ENCODE measurements around the gene CPEB2.
A peak's percentile ranks its signal among the peaks of the same experiment; 100 is the strongest.

Gene CPEB2

GRCh38 chr4:15001869-15002658, at the start of gene CPEB2:
Gene CPEB2 (plus strand): TSS chr4:15002481. CDS start chr4:15002674, 193 bp downstream.
- no peaks in the 10 kb centered on the region for H3K27me3 Mint-ChIP-seq
- peaks cover 12% of the 10 kb centered on the region for H3K4me1 Mint-ChIP-seq
- H3K4me3 Mint-ChIP-seq: peak within 1 kb of the TSS; percentile 93
- peak; percentile 85 to 96 for DNase-seq (ENCODE audit: low spot score in 2 of 2)
- no peaks in the 10 kb centered on the region for H3K9me3 Mint-ChIP-seq
- H3K27ac Mint-ChIP-seq: peak within 1 kb of the TSS; percentile 97
- H3K36me3 Mint-ChIP-seq: no peaks in the 10 kb centered on the region
- ATAC-seq (ENCODE audit: low read depth): peak; percentile 66

GRCh38 chr4:14958436-14958835, 43.8 kb upstream of the CPEB2 start:
- DNase-seq (ENCODE audit: low spot score in 2 of 2) (no peak), ATAC-seq (ENCODE audit: low read depth) (no peak)
- Mint-ChIP-seq H3K27me3 (peaks cover 9% of the 10 kb centered on the region), H3K36me3 (no peaks in the 10 kb centered on the region), H3K4me3 (no peak overlapping the region), H3K4me1 (peaks cover 4% of the 10 kb centered on the region), H3K27ac (no peak overlapping the region), H3K9me3 (no peaks in the 10 kb centered on the region)

- DNase-seq (ENCODE audit: low spot score in 2 of 2) (no peak), ATAC-seq (ENCODE audit: low read depth) (no peak)
- Mint-ChIP-seq H3K4me1 (peaks cover 4% of the 10 kb centered on the region), H3K27me3 (peaks cover 11% of the 10 kb centered on the region), H3K27ac (no peak overlapping the region), H3K4me3 (no peak overlapping the region), H3K36me3 (no peaks in the 10 kb centered on the region), H3K9me3 (no peaks in the 10 kb centered on the region)
Measured at GRCh38 chr4:14961292-14961691, 41.0 kb upstream of the CPEB2 start.

- ATAC-seq (ENCODE audit: low read depth) (no peak), DNase-seq (ENCODE audit: low spot score in 2 of 2) (no peak)
- H3K9me3 Mint-ChIP-seq: no peaks in the 10 kb centered on the region
Measured at GRCh38 chr4:14965071-14965470, 37.2 kb upstream of the CPEB2 start.

GRCh38 chr4:14967982-14968381, 34.3 kb upstream of the CPEB2 start:
- DNase-seq (ENCODE audit: low spot score in 2 of 2): no peak
- Mint-ChIP-seq H3K27me3 (peaks cover 10% of the 10 kb centered on the region), H3K27ac (no peak overlapping the region), H3K4me1 (no peaks in the 10 kb centered on the region), H3K36me3 (no peaks in the 10 kb centered on the region), H3K9me3 (peaks cover 2% of the 10 kb centered on the region), H3K4me3 (no peak overlapping the region)
- ATAC-seq (ENCODE audit: low read depth): no peak

More at GRCh38 chr4:14965071-14965470, 37.2 kb upstream of the CPEB2 start:
- no peaks in the 10 kb centered on the region for H3K36me3 Mint-ChIP-seq
- H3K27ac Mint-ChIP-seq: no peak overlapping the region
- H3K4me3 Mint-ChIP-seq: no peak overlapping the region
- peaks cover 12% of the 10 kb centered on the region for H3K27me3 Mint-ChIP-seq
- H3K4me1 Mint-ChIP-seq: peaks cover 4% of the 10 kb centered on the region

- H3K27ac Mint-ChIP-seq: no peak overlapping the region
Measured at GRCh38 chr4:14977830-14978229, 24.5 kb upstream of the CPEB2 start.

GRCh38 chr4:14984448-14984847, 17.8 kb upstream of the CPEB2 start:
- Mint-ChIP-seq H3K9me3 (no peaks in the 10 kb centered on the region), H3K4me1 (no peaks in the 10 kb centered on the region), H3K27me3 (no peaks in the 10 kb centered on the region), H3K36me3 (no peaks in the 10 kb centered on the region), H3K4me3 (no peak overlapping the region), H3K27ac (no peak overlapping the region)
- ATAC-seq (ENCODE audit: low read depth) (no peak), DNase-seq (ENCODE audit: low spot score in 2 of 2) (no peak)

More at GRCh38 chr4:14977830-14978229, 24.5 kb upstream of the CPEB2 start:
- ATAC-seq (ENCODE audit: low read depth) (no peak), DNase-seq (ENCODE audit: low spot score in 2 of 2) (no peak)
- peaks cover 6% of the 10 kb centered on the region for H3K9me3 Mint-ChIP-seq
- H3K36me3 Mint-ChIP-seq: no peaks in the 10 kb centered on the region
- H3K27me3 Mint-ChIP-seq: peaks cover 2% of the 10 kb centered on the region
- H3K4me1 Mint-ChIP-seq: no peaks in the 10 kb centered on the region
- H3K4me3 Mint-ChIP-seq: no peak overlapping the region

- Mint-ChIP-seq H3K9me3 (no peaks in the 10 kb centered on the region), H3K36me3 (no peaks in the 10 kb centered on the region), H3K4me1 (no peaks in the 10 kb centered on the region), H3K27me3 (no peaks in the 10 kb centered on the region), H3K4me3 (no peak overlapping the region), H3K27ac (no peak overlapping the region)
- ATAC-seq (ENCODE audit: low read depth) (no peak), DNase-seq (ENCODE audit: low spot score in 2 of 2) (no peak)
Measured at GRCh38 chr4:14985161-14985560, 17.1 kb upstream of the CPEB2 start.

- Mint-ChIP-seq H3K4me1 (no peaks in the 10 kb centered on the region), H3K27ac (no peak overlapping the region), H3K4me3 (no peak overlapping the region), H3K9me3 (no peaks in the 10 kb centered on the region), H3K36me3 (no peaks in the 10 kb centered on the region), H3K27me3 (no peaks in the 10 kb centered on the region)
- DNase-seq (ENCODE audit: low spot score in 2 of 2): no peak
- no peak for ATAC-seq (ENCODE audit: low read depth)
Measured at GRCh38 chr4:14985843-14986242, 16.4 kb upstream of the CPEB2 start.

GRCh38 chr4:14987054-14987453, 15.2 kb upstream of the CPEB2 start:
- no peaks in the 10 kb centered on the region for H3K9me3 Mint-ChIP-seq

GRCh38 chr4:14990484-14990883, 11.8 kb upstream of the CPEB2 start:
- H3K9me3 Mint-ChIP-seq: no peaks in the 10 kb centered on the region
- H3K4me3 Mint-ChIP-seq: no peak overlapping the region
- no peaks in the 10 kb centered on the region for H3K36me3 Mint-ChIP-seq
- DNase-seq (ENCODE audit: low spot score in 2 of 2) (no peak), ATAC-seq (ENCODE audit: low read depth) (no peak)
- no peaks in the 10 kb centered on the region for H3K27me3 Mint-ChIP-seq
- H3K4me1 Mint-ChIP-seq: no peaks in the 10 kb centered on the region
- H3K27ac Mint-ChIP-seq: no peak overlapping the region

More at GRCh38 chr4:14987054-14987453, 15.2 kb upstream of the CPEB2 start:
- DNase-seq (ENCODE audit: low spot score in 2 of 2): no peak
- no peak overlapping the region for H3K27ac Mint-ChIP-seq
- H3K27me3 Mint-ChIP-seq: no peaks in the 10 kb centered on the region
- H3K36me3 Mint-ChIP-seq: no peaks in the 10 kb centered on the region
- H3K4me1 Mint-ChIP-seq: no peaks in the 10 kb centered on the region
- no peak for ATAC-seq (ENCODE audit: low read depth)
- no peak overlapping the region for H3K4me3 Mint-ChIP-seq

GRCh38 chr4:14994242-14994641, 8.0 kb upstream of the CPEB2 start:
- ATAC-seq (ENCODE audit: low read depth): no peak
- H3K36me3 Mint-ChIP-seq: no peaks in the 10 kb centered on the region
- no peak overlapping the region for H3K27ac Mint-ChIP-seq
- no peaks in the 10 kb centered on the region for H3K9me3 Mint-ChIP-seq
- H3K4me3 Mint-ChIP-seq: no peak overlapping the region
- no peaks in the 10 kb centered on the region for H3K4me1 Mint-ChIP-seq
- no peak for DNase-seq (ENCODE audit: low spot score in 2 of 2)
- no peaks in the 10 kb centered on the region for H3K27me3 Mint-ChIP-seq

GRCh38 chr4:15001248-15001868, 923 bp upstream of the CPEB2 start:
- peak; percentile 15 for ATAC-seq (ENCODE audit: low read depth)
- Mint-ChIP-seq H3K27ac (peak overlapping the region; percentile 97), H3K36me3 (no peaks in the 10 kb centered on the region), H3K9me3 (no peaks in the 10 kb centered on the region), H3K4me1 (peaks cover 10% of the 10 kb centered on the region), H3K27me3 (no peaks in the 10 kb centered on the region), H3K4me3 (peak overlapping the region; percentile 93)
- DNase-seq (ENCODE audit: low spot score in 2 of 2): peak in 1 of 2 donors; percentile 44

- no peaks in the 10 kb centered on the region for H3K9me3 Mint-ChIP-seq
- peak overlapping the region; percentile 97 for H3K27ac Mint-ChIP-seq
- peak; percentile 36 for ATAC-seq (ENCODE audit: low read depth)
- peak overlapping the region; percentile 93 for H3K4me3 Mint-ChIP-seq
- DNase-seq (ENCODE audit: low spot score in 2 of 2): peak; percentile 71 to 73
- H3K36me3 Mint-ChIP-seq: no peaks in the 10 kb centered on the region
- no peaks in the 10 kb centered on the region for H3K27me3 Mint-ChIP-seq
- peaks cover 15% of the 10 kb centered on the region for H3K4me1 Mint-ChIP-seq
Measured at GRCh38 chr4:15002659-15003400, 549 bp downstream of the CPEB2 start.
